ENCODE results near the gene SEPHS1. TPM values are rescaled to one million over a fixed set of nuclear protein-coding genes. Genes with fewer than 3 reads are reported as not detected.

SEPHS1 gene, protein sequence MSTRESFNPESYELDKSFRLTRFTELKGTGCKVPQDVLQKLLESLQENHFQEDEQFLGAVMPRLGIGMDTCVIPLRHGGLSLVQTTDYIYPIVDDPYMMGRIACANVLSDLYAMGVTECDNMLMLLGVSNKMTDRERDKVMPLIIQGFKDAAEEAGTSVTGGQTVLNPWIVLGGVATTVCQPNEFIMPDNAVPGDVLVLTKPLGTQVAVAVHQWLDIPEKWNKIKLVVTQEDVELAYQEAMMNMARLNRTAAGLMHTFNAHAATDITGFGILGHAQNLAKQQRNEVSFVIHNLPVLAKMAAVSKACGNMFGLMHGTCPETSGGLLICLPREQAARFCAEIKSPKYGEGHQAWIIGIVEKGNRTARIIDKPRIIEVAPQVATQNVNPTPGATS
- total RNA-seq = 48.5 and 52.8 TPM in 2 replicates
- polyA plus RNA-seq = 41.5 and 45.9 TPM in 2 replicates

DNA sequence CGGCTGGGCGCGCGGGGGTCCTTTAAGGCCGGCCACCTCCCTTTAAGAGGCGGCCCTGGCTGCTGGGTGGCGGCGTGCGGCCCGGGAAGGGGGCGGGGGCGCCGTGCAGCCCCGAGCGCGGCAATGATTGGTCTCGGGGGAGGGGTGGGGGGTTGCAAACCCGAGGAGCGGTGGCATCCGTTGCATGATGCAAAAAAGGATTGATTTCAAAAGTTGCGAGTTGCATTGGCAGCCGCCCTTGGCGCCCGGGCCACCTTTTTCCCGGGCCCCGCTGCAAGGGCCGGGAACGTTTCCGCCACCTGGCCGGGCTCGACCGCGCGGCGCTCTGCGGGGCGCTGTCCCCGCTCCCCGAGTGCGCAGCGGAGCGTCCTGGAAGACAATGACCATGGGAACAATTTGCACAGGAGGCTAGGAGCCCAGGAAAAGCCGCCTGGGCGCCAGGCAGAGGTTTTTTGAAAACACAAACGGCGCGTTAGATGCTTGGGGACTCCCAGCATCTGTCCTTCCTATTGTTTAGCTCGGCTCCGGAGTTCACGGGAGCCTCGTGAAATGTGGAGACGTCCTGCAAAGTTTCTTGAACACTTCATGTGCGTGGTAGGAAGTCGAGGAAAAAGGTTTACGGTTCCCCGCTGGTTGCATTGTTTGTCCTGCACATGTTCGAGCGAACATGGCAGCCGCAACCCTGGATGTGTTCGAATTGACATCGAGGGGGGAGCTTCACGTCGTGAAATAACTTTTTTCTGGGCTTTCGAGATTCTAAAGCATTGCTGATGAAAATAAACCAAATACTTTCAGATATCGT lies at the start of gene SEPHS1:
TSS of gene SEPHS1 (minus strand) at position 78 of the 802 bp plus-strand sequence. CDS start 3,343 bp downstream, outside the sequence.
- Histone ChIP-seq H3K27ac (peak within 1 kb of the TSS; percentile 99), H4K20me1 (ENCODE audit: insufficient read depth, poor library complexity, severe bottlenecking) (no peaks in the 10 kb centered on the region), H3K79me2 (peaks cover 39% of the 10 kb centered on the region), H3K27me3 (peaks cover 25% of the 10 kb centered on the region), H3K36me3 (replicated peaks; ENCODE audit: insufficient read depth, low read depth) (no peaks in the 10 kb centered on the region), H3K4me1 (ENCODE audit: insufficient read depth) (peaks cover 8% of the 10 kb centered on the region), H3K9me3 (ENCODE audit: low read depth) (no peaks in the 10 kb centered on the region), H3K4me3 (peak within 1 kb of the TSS; percentile 79), H3K9me2 (replicated peaks; ENCODE audit: insufficient read depth) (no peaks in the 10 kb centered on the region), H3K4me2 (peak within 1 kb of the TSS; percentile 95), H2AFZ (peak within 1 kb of the TSS; percentile 62)
- WGBS (ENCODE audit: low lambda C conversion rate, missing lambda C conversion rate) = under 1% methylated on average over 50 of the region's 65 CpGs
- DNase-seq (ENCODE audit: low spot score) = peak; percentile 83
- TF ChIP-seq, protein P1, sequence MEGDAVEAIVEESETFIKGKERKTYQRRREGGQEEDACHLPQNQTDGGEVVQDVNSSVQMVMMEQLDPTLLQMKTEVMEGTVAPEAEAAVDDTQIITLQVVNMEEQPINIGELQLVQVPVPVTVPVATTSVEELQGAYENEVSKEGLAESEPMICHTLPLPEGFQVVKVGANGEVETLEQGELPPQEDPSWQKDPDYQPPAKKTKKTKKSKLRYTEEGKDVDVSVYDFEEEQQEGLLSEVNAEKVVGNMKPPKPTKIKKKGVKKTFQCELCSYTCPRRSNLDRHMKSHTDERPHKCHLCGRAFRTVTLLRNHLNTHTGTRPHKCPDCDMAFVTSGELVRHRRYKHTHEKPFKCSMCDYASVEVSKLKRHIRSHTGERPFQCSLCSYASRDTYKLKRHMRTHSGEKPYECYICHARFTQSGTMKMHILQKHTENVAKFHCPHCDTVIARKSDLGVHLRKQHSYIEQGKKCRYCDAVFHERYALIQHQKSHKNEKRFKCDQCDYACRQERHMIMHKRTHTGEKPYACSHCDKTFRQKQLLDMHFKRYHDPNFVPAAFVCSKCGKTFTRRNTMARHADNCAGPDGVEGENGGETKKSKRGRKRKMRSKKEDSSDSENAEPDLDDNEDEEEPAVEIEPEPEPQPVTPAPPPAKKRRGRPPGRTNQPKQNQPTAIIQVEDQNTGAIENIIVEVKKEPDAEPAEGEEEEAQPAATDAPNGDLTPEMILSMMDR (IDR thresholded peaks at IDR 0.05; ENCODE audit: poor library complexity) = peak; percentile 16
- TF ChIP-seq EZH2phosphoT487 (IDR thresholded peaks at IDR 0.05; ENCODE audit: low read depth, severe bottlenecking, unreplicated experiment) (no peak), EZH2 (IDR thresholded peaks at IDR 0.05; ENCODE audit: borderline replicate concordance) (no peak)

DNA sequence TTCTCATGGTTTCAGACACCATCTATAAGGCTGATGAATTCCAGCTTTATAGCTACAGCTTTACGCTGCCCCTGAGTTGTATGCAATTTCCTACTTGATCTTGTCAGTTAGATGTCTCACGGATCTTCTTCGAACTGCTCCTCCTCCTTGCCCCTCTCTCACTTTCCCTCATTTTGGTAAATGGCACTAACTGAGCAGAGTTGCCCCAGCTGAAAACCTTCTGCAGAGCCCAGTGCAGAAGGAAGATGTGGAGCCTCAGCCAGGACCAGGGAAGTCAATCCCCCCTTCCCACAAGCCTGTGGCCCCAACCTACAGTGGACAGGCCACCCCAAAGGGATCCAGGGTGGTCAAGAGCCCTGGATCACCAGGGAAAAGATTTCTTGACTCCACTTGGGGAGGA lies 49.0 kb upstream of the SEPHS1 start:
- DNase-seq (ENCODE audit: low spot score) = no peak
- Histone ChIP-seq H3K27me3 (no peaks in the 10 kb centered on the region), H4K20me1 (ENCODE audit: insufficient read depth, poor library complexity, severe bottlenecking) (no peaks in the 10 kb centered on the region), H2AFZ (no peak overlapping the region), H3K4me3 (no peak overlapping the region), H3K4me1 (ENCODE audit: insufficient read depth) (no peaks in the 10 kb centered on the region), H3K9me3 (ENCODE audit: low read depth) (no peaks in the 10 kb centered on the region), H3K36me3 (replicated peaks; ENCODE audit: insufficient read depth, low read depth) (no peaks in the 10 kb centered on the region), H3K27ac (no peak overlapping the region), H3K9me2 (replicated peaks; ENCODE audit: insufficient read depth) (no peaks in the 10 kb centered on the region), H3K79me2 (no peaks in the 10 kb centered on the region), H3K4me2 (no peak overlapping the region)
- 90% methylated on average over 3 of the region's 3 CpGs for WGBS (ENCODE audit: low lambda C conversion rate, missing lambda C conversion rate)
- TF ChIP-seq, protein P1 (IDR thresholded peaks at IDR 0.05; ENCODE audit: poor library complexity) = no peak
- TF ChIP-seq EZH2 (IDR thresholded peaks at IDR 0.05; ENCODE audit: borderline replicate concordance) (no peak), EZH2phosphoT487 (IDR thresholded peaks at IDR 0.05; ENCODE audit: low read depth, severe bottlenecking, unreplicated experiment) (no peak)

DNA sequence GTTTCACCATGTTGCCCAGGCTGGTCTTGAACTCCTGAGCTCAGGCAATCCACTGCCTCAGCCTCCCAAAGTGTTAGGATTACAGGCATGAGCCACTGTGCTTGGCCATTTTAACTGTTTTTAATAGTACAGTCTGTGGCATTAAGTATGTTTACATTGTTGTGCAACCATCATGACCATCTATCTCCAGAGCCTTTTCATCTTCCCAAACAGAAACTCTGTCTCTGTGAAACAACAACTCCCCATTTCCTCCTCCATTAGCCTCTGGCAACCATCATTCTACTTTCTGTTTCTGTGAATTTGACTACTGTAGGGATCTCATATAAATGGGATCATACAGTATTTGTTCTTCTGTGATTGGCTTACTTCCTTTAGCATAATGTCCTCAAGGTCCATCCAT lies 48.3 kb upstream of the SEPHS1 start:
- H3K79me2 ChIP-seq = no peaks in the 10 kb centered on the region
- TF ChIP-seq, protein P1 (IDR thresholded peaks at IDR 0.05; ENCODE audit: poor library complexity) = no peak
- TF ChIP-seq EZH2phosphoT487 (IDR thresholded peaks at IDR 0.05; ENCODE audit: low read depth, severe bottlenecking, unreplicated experiment) (no peak), EZH2 (IDR thresholded peaks at IDR 0.05; ENCODE audit: borderline replicate concordance) (no peak)
- H3K4me2 ChIP-seq = no peak overlapping the region
- H3K4me1 ChIP-seq (ENCODE audit: insufficient read depth) = no peaks in the 10 kb centered on the region
- no peaks in the 10 kb centered on the region for H3K9me3 ChIP-seq (ENCODE audit: low read depth)
- no peak overlapping the region for H3K27ac ChIP-seq
- H3K4me3 ChIP-seq = no peak overlapping the region
- no peaks in the 10 kb centered on the region for H3K36me3 ChIP-seq (replicated peaks; ENCODE audit: insufficient read depth, low read depth)
- no peak for DNase-seq (ENCODE audit: low spot score)
- no peak overlapping the region for H2AFZ ChIP-seq
- H3K9me2 ChIP-seq (replicated peaks; ENCODE audit: insufficient read depth) = no peaks in the 10 kb centered on the region
- H3K27me3 ChIP-seq = no peaks in the 10 kb centered on the region
- no peaks in the 10 kb centered on the region for H4K20me1 ChIP-seq (ENCODE audit: insufficient read depth, poor library complexity, severe bottlenecking)
